ENCODE results near the gene B4GALT1. TPM values are rescaled to one million over a fixed set of nuclear protein-coding genes. Genes with fewer than 3 reads are reported as not detected.

B4GALT1 gene
- total and polyA plus RNA-seq, 9 donors = 35.8 to 226 (median 88.3) TPM

- Histone ChIP-seq H3K27me3 (no peaks in the 10 kb centered on the region), H3K4me3 (no peak overlapping the region), H3K27ac (peak overlapping the region; percentile 16 to 84), H3K9me3 (no peaks in the 10 kb centered on the region), H3K36me3 (no peaks in the 10 kb centered on the region), H3K4me1 (ENCODE audit: insufficient read depth) (peaks cover 47% of the 10 kb centered on the region)
- 10 to 14% (median 11%) methylated on average over 18 of the region's 18 CpGs for WGBS, 3 donors
- TF ChIP-seq EP300 (IDR thresholded peaks at IDR 0.05) (no peak), POLR2A (IDR thresholded peaks at IDR 0.05) (peak; percentile 6), CTCF (IDR thresholded peaks at IDR 0.05) (no peak)
- intact Hi-C loops (cut with DNase I) = no loop called here
- DNase-seq = peak; percentile 87 to 92 (median 90)
Measured at GRCh38 chr9:33139421-33140228, 27.5 kb downstream of the B4GALT1 start.

GRCh38 chr9:33138768-33139167, 28.4 kb downstream of the B4GALT1 start:
- 85 to 93% (median 88%) methylated on average over 7 of the region's 7 CpGs for WGBS, 3 donors
- no peaks in the 10 kb centered on the region for H3K27me3 ChIP-seq
- DNase-seq = no peak

GRCh38 chr9:33137781-33138264, 29.3 kb downstream of the B4GALT1 start:
- 89 to 93% (median 90%) methylated on average over 11 of the region's 11 CpGs for WGBS, 3 donors
- no peaks in the 10 kb centered on the region for H3K36me3 ChIP-seq
- TF ChIP-seq POLR2A (IDR thresholded peaks at IDR 0.05) (no peak), CTCF (IDR thresholded peaks at IDR 0.05) (no peak), EP300 (IDR thresholded peaks at IDR 0.05) (no peak)
- no peak overlapping the region for H3K4me3 ChIP-seq
- no peak overlapping the region for H3K27ac ChIP-seq
- H3K27me3 ChIP-seq = no peaks in the 10 kb centered on the region
- no peaks in the 10 kb centered on the region for H3K9me3 ChIP-seq
- DNase-seq = no peak
- intact Hi-C loops (cut with DNase I) = no loop called here
- peaks cover 45% of the 10 kb centered on the region for H3K4me1 ChIP-seq (ENCODE audit: insufficient read depth)

More at GRCh38 chr9:33138768-33139167, 28.4 kb downstream of the B4GALT1 start:
- Histone ChIP-seq H3K27ac (peak overlapping the region; percentile 7 to 84), H3K4me1 (ENCODE audit: insufficient read depth) (peaks cover 45% of the 10 kb centered on the region), H3K9me3 (no peaks in the 10 kb centered on the region), H3K36me3 (no peaks in the 10 kb centered on the region), H3K4me3 (no peak overlapping the region)
- TF ChIP-seq POLR2A (IDR thresholded peaks at IDR 0.05) = no peak
- no peak for TF ChIP-seq EP300 (IDR thresholded peaks at IDR 0.05)
- TF ChIP-seq CTCF (IDR thresholded peaks at IDR 0.05) = no peak
- intact Hi-C loops (cut with DNase I) = no loop called here

GRCh38 chr9:33136721-33137670, 30.1 kb downstream of the B4GALT1 start:
- Histone ChIP-seq H3K9me3 (no peaks in the 10 kb centered on the region), H3K36me3 (no peaks in the 10 kb centered on the region), H3K27me3 (no peaks in the 10 kb centered on the region), H3K27ac (peak overlapping the region in 1 of 2 donors; percentile 71), H3K4me1 (ENCODE audit: insufficient read depth) (peaks cover 44% of the 10 kb centered on the region), H3K4me3 (no peak overlapping the region)
- intact Hi-C loops (cut with DNase I) = no loop called here
- DNase-seq = peak in 1 of 5 donors; percentile 12
- TF ChIP-seq POLR2A (IDR thresholded peaks at IDR 0.05) (no peak), CTCF (IDR thresholded peaks at IDR 0.05) (no peak), EP300 (IDR thresholded peaks at IDR 0.05) (no peak)
- 71 to 80% (median 77%) methylated on average over 10 of the region's 10 CpGs for WGBS, 3 donors

Data from ovary (tissue), 9 donors.